Uterus (tissue), 2 donors: ENCODE measurements around the gene FOXP2.

Experiments
- POLR2A ChIP-seq, 2 donors: fragments of 450-650 bp; IDR thresholded peaks; one replicate each; pipeline ENCODE4 v1.6.1; 2016; ENCODE audit warnings: antibody characterized with exemption in 2 of 2, mild to moderate bottlenecking in 1 of 2, moderate library complexity in 1 of 2
- TF ChIP-seq, protein P1 (sequence below), 4 experiments: fragments of 200-600 bp in 2 of 4; fragments of 450-650 bp in 2 of 4; sonication (generic) in 2 of 4; IDR thresholded peaks; one replicate each; pipeline ENCODE4 v1.5.1; 2016 to 2019; ENCODE audit warnings: antibody characterized with exemption in 4 of 4, mild to moderate bottlenecking in 2 of 4, moderate library complexity in 1 of 4

DNA sequence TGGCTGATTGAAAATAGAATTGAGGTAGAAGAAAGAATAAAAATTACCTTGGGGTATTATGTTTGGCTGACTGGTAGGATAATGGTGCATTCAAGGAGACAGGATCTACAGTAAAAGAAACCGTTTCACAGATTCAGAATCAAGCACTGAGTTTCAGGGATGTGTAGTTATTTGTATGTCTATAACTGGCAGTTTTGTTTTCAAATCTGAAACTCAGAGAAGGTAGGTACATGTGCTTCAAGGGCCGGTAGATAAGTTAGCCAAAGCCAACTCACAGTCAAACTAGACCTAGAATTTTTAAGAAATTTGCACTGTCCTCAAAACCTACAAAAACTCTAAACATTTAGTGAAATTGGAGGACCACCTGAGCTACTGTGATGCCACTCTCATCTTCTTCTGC, 191.5 kb downstream of the FOXP2 start:
- TF ChIP-seq POLR2A (IDR thresholded peaks at IDR 0.05) = no peak
- TF ChIP-seq, protein P1, sequence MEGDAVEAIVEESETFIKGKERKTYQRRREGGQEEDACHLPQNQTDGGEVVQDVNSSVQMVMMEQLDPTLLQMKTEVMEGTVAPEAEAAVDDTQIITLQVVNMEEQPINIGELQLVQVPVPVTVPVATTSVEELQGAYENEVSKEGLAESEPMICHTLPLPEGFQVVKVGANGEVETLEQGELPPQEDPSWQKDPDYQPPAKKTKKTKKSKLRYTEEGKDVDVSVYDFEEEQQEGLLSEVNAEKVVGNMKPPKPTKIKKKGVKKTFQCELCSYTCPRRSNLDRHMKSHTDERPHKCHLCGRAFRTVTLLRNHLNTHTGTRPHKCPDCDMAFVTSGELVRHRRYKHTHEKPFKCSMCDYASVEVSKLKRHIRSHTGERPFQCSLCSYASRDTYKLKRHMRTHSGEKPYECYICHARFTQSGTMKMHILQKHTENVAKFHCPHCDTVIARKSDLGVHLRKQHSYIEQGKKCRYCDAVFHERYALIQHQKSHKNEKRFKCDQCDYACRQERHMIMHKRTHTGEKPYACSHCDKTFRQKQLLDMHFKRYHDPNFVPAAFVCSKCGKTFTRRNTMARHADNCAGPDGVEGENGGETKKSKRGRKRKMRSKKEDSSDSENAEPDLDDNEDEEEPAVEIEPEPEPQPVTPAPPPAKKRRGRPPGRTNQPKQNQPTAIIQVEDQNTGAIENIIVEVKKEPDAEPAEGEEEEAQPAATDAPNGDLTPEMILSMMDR (IDR thresholded peaks at IDR 0.05) = no peak
